NT2/D1 (cell line): ENCODE results near the gene LCP2.

Experiments used
- SUZ12 ChIP-seq: IDR thresholded peaks from 2 replicates; pipeline ENCODE4 v1.6.1; 2011; ENCODE audit not compliant: insufficient read length, insufficient read depth; ENCODE audit errors: extremely low read depth
- YY1 ChIP-seq: IDR thresholded peaks from 2 replicates; pipeline ENCODE4 v1.6.1; 2011; ENCODE audit not compliant: insufficient read length, insufficient read depth
- ZNF274 ChIP-seq: IDR thresholded peaks from 2 replicates; pipeline ENCODE4 v1.6.1; 2011; ENCODE audit warnings: mild to moderate bottlenecking, low read depth, low read length

- no peak for TF ChIP-seq ZNF274
- TF ChIP-seq YY1: no peak
- TF ChIP-seq SUZ12: no peak
Observed at GRCh38 chr5:170276140-170276539, 21.4 kb downstream of the LCP2 start.
